Measurements from ENCODE around the gene AGTR2. TPM values are rescaled to one million over a fixed set of nuclear protein-coding genes. Genes with fewer than 3 reads are reported as not detected.
"Not testable (repeated sequence)": the region's sequence is repeated elsewhere in the genome, so short reads cannot be mapped to it uniquely, and the experiment has no call there.

AGTR2 gene, protein sequence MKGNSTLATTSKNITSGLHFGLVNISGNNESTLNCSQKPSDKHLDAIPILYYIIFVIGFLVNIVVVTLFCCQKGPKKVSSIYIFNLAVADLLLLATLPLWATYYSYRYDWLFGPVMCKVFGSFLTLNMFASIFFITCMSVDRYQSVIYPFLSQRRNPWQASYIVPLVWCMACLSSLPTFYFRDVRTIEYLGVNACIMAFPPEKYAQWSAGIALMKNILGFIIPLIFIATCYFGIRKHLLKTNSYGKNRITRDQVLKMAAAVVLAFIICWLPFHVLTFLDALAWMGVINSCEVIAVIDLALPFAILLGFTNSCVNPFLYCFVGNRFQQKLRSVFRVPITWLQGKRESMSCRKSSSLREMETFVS
- total RNA-seq = not detected

DNA sequence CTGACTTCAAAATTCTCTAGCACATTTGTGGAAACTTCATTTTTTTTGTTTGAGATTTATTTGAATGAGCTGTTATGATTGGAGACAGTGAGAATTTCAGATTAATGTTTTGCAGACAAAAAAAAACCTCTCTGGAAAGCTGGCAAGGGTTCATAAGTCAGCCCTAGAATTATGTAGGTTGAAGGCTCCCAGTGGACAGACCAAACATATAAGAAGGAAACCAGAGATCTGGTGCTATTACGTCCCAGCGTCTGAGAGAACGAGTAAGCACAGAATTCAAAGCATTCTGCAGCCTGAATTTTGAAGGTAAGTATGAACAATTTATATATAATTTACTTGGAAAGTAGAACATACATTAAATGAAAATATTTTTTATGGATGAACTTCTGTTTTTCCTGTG lies at the start of gene AGTR2:
AGTR2 (plus strand) TSS at position 234 of the 400 bp plus-strand sequence. CDS start 1,537 bp downstream, outside the sequence.
- ChIA-PET CTCF (no interaction called here), POLR2A (no interaction called here)
- no peak within 1 kb of the TSS for H3K4me3 Mint-ChIP-seq

DNA sequence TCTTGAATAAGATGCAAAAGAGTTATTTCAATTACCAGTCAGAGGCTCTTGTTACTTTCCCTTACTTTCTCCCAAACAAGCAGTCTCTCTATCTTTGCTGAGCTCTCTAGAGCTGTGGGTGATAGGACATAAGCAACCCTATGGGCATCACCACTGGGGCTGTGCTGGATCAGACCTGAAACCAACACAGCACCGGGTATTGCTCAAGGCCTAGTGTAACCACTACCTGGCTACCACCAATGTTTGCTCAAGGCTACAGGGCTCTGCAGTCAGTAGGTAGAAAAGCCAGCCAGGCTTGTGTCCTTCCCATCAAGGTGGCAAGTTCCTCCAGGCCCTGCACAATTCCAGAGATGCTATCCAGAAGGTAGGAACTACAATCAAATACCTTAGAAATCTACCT lies 35.3 kb upstream of the AGTR2 start:
- no peaks in the 10 kb centered on the region for H3K4me1 Mint-ChIP-seq
- H3K27ac Mint-ChIP-seq = no peak overlapping the region
- no peak overlapping the region for H3K4me3 Mint-ChIP-seq
- ChIA-PET POLR2A (no interaction called here), CTCF (no interaction called here)
- no peaks in the 10 kb centered on the region for H3K36me3 Mint-ChIP-seq (ENCODE audit: low read depth)
- no peak for DNase-seq
- no peaks in the 10 kb centered on the region for H3K9me3 Mint-ChIP-seq
- H3K27me3 Mint-ChIP-seq = no peaks in the 10 kb centered on the region

More for the DNA sequence above, at the start of gene AGTR2:
- DNase-seq = no peak
- no peaks in the 10 kb centered on the region for H3K4me1 Mint-ChIP-seq
- H3K27ac Mint-ChIP-seq = no peak within 1 kb of the TSS
- H3K9me3 Mint-ChIP-seq = no peaks in the 10 kb centered on the region
- no peaks in the 10 kb centered on the region for H3K27me3 Mint-ChIP-seq
- H3K36me3 Mint-ChIP-seq (ENCODE audit: low read depth) = no peaks in the 10 kb centered on the region

DNA sequence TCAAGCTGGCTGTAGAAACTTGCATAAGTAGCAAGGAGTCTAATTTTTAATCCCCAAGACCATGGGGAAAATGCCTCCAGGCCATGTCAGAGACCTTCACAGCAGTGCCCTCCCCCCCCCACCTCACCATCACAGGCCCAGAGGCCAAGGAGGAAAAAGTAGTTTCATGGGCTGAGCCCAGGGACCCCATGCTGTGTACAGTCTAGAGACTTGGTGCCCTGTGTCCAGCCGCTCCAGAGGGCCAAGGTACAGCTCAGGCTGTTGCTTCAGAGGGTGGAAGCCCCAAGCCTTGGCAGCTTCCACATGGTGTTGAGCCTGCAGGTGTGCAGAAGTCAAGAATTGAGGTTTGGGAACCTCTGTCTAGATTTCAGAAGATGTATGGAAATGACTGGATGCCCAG lies 29.3 kb upstream of the AGTR2 start:
- H3K36me3 Mint-ChIP-seq (ENCODE audit: low read depth); DNase-seq; H3K27ac Mint-ChIP-seq; H3K9me3 Mint-ChIP-seq; H3K27me3 Mint-ChIP-seq; H3K4me1 Mint-ChIP-seq; CTCF ChIA-PET; H3K4me3 Mint-ChIP-seq; POLR2A ChIA-PET: not testable (repeated sequence)

DNA sequence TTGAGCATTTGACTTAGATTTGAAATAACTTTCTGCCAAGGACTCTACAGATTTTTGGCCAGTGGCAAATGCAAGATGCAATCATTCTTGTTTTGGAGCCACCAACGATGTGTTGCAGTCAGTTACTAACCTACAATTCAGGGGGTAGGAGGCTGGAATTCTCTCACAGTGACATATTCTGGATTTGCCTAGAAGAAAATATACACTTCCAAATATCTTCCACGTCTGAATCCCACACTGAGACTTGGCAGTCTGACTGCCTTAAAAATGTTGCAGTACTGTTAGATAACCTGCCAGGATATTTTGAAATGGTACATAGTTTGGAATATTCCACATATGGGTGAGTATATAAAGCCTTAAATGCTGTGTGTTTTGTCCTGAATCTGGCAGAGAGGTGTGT lies 27.6 kb upstream of the AGTR2 start:
- ChIA-PET POLR2A (no interaction called here), CTCF (no interaction called here)
- no peaks in the 10 kb centered on the region for H3K27me3 Mint-ChIP-seq
- H3K36me3 Mint-ChIP-seq (ENCODE audit: low read depth) = no peaks in the 10 kb centered on the region
- no peak overlapping the region for H3K4me3 Mint-ChIP-seq
- no peaks in the 10 kb centered on the region for H3K4me1 Mint-ChIP-seq
- no peak overlapping the region for H3K27ac Mint-ChIP-seq
- no peak for DNase-seq
- no peaks in the 10 kb centered on the region for H3K9me3 Mint-ChIP-seq

DNA sequence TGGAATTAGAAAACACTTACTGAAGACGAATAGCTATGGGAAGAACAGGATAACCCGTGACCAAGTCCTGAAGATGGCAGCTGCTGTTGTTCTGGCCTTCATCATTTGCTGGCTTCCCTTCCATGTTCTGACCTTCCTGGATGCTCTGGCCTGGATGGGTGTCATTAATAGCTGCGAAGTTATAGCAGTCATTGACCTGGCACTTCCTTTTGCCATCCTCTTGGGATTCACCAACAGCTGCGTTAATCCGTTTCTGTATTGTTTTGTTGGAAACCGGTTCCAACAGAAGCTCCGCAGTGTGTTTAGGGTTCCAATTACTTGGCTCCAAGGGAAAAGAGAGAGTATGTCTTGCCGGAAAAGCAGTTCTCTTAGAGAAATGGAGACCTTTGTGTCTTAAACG lies 2.4 kb downstream of the AGTR2 start:
- Mint-ChIP-seq H3K36me3 (ENCODE audit: low read depth) (no peaks in the 10 kb centered on the region), H3K27ac (no peak overlapping the region), H3K4me3 (no peak overlapping the region), H3K27me3 (no peaks in the 10 kb centered on the region), H3K9me3 (no peaks in the 10 kb centered on the region), H3K4me1 (no peaks in the 10 kb centered on the region)
- no peak for DNase-seq
- CTCF ChIA-PET = no interaction called here
- POLR2A ChIA-PET = no interaction called here

DNA sequence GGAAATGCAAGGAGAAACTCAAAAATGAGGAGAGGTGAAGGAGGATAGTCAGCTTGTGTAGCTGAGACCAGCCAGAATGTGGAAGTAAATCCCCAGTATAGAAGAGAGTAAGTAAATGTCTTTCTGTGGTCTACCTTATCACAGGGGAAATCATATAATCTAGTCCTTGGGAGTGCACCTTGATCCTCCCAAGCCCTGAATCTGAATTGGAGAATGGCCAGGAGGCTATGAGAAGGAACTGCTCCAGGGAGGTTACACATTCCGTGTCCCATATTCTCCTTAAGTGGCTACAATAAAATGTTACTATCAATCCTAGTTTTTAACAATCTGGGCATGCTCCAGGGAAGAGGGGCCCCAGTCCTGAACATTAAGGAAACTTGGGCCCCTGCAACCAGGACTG lies 10.8 kb downstream of the AGTR2 start:
- DNase-seq = no peak
- Mint-ChIP-seq H3K4me1 (no peaks in the 10 kb centered on the region), H3K36me3 (ENCODE audit: low read depth) (no peaks in the 10 kb centered on the region), H3K27ac (no peak overlapping the region), H3K9me3 (no peaks in the 10 kb centered on the region), H3K27me3 (no peaks in the 10 kb centered on the region), H3K4me3 (no peak overlapping the region)
- POLR2A ChIA-PET = no interaction called here
- CTCF ChIA-PET = no interaction called here

DNA sequence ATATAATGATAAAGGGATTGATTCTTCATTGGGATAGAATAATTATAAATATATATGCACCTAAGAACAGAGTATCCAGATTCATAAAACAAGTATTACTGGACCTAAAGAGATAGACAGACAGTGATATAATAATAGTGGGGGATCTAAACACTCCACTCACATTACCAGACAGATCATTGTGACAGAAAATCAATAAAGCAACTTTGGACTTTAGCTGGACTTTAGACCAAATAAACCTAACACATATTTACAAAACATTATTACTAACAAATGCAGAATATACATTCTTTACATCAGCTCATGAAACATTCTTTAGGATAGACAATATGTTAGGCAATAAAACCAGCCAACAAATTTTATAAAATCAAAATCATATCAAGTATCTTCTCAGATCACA lies 14.6 kb downstream of the AGTR2 start:
- ChIA-PET POLR2A (no interaction called here), CTCF (no interaction called here)
- no peak for DNase-seq
- Mint-ChIP-seq H3K9me3 (peaks cover 2% of the 10 kb centered on the region), H3K27me3 (no peaks in the 10 kb centered on the region), H3K27ac (no peak overlapping the region), H3K4me1 (no peaks in the 10 kb centered on the region), H3K36me3 (ENCODE audit: low read depth) (no peaks in the 10 kb centered on the region), H3K4me3 (no peak overlapping the region)

DNA sequence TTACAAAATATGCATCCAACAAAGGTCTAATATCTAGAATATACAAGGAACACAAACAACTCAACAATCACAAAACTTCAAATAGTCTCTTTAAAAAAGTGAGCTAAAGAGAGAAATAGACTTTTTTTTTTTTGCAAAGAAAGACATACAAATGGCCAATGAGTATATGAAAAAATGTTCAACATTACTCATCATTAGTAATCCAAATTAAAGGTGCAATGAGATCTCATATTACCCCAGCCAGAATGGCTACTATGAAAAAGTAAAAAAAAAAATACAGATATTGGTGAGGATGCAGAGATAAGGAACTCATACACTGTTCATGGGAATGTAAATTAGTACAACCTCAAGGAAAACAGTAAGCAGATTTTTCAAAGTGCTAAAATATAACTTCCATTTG lies 24.1 kb downstream of the AGTR2 start:
- Mint-ChIP-seq H3K36me3 (ENCODE audit: low read depth) (no peaks in the 10 kb centered on the region), H3K9me3 (peaks cover 2% of the 10 kb centered on the region), H3K4me1 (no peaks in the 10 kb centered on the region), H3K27me3 (no peaks in the 10 kb centered on the region), H3K27ac (no peak overlapping the region), H3K4me3 (no peak overlapping the region)
- POLR2A ChIA-PET = no interaction called here
- DNase-seq = no peak
- CTCF ChIA-PET = no interaction called here

DNA sequence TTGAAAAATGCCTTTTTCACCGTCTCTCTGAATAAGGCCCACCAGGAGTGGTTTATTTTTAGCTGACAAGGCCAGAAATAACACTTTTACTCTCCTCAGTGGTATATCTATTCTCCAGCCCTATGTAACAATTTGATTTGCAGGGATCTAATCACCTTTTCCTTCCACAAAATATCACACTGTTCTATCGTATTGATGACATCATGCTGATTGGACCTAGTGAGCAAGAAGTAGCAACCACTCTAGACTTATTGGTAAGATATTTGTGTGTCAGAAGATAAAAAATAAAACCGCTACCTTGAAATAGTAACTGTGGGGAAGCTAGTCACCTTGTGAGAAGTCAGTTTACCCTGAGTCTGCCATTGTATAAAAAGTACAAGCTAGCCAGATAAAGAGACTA lies 27.7 kb downstream of the AGTR2 start:
- no peak overlapping the region for H3K4me3 Mint-ChIP-seq
- H3K27ac Mint-ChIP-seq = no peak overlapping the region
- ChIA-PET CTCF (no interaction called here), POLR2A (no interaction called here)
- H3K9me3 Mint-ChIP-seq = no peaks in the 10 kb centered on the region
- no peaks in the 10 kb centered on the region for H3K36me3 Mint-ChIP-seq (ENCODE audit: low read depth)
- H3K4me1 Mint-ChIP-seq = no peaks in the 10 kb centered on the region
- no peak for DNase-seq
- H3K27me3 Mint-ChIP-seq = no peaks in the 10 kb centered on the region

DNA sequence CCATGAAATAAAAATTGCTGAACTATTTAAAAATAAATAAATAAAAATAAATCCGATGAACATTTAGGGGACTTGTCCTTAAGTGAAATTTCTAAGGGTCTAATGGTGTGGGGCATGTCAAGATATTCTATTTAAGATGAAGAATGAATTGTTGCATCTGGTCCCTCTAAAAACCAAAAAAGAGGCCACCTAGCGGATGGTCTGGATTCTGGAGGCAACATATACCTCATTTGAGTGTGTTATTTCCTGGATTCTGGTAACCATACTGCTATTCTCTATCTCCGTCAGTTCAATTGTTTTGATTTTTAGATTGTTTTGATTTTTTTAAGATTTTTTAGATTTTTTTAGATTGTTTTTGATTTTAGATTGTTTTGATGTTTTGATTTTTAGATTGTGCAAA lies 28.3 kb downstream of the AGTR2 start:
- POLR2A ChIA-PET = no interaction called here
- Mint-ChIP-seq H3K9me3 (no peaks in the 10 kb centered on the region), H3K4me3 (no peak overlapping the region), H3K27me3 (no peaks in the 10 kb centered on the region), H3K27ac (no peak overlapping the region), H3K4me1 (no peaks in the 10 kb centered on the region), H3K36me3 (ENCODE audit: low read depth) (no peaks in the 10 kb centered on the region)
- CTCF ChIA-PET = no interaction called here
- DNase-seq = no peak

DNA sequence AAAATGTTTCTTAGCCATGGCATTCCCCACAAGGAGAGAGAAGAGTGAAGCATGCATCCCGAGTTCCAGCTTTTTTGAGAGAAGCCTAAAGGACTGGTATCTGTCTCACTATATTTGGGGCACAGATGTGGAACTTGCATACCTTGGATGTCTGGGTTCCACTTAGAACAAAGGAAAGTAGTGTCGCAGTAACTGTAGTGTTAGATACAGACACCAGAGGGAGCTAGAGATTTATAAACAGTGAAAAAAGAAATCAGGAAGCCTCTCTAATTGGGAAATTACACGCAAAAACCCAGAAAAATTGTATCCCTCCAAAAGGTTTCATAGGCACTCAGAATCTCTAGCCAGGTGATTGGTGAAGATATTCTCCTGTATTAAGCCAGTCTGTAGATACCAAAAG lies 34.4 kb downstream of the AGTR2 start:
- no peaks in the 10 kb centered on the region for H3K36me3 Mint-ChIP-seq (ENCODE audit: low read depth)
- DNase-seq = no peak
- no peaks in the 10 kb centered on the region for H3K9me3 Mint-ChIP-seq
- CTCF ChIA-PET = no interaction called here
- no peaks in the 10 kb centered on the region for H3K4me1 Mint-ChIP-seq
- POLR2A ChIA-PET = no interaction called here
- H3K27me3 Mint-ChIP-seq = no peaks in the 10 kb centered on the region
- H3K27ac Mint-ChIP-seq = no peak overlapping the region
- no peak overlapping the region for H3K4me3 Mint-ChIP-seq

DNA sequence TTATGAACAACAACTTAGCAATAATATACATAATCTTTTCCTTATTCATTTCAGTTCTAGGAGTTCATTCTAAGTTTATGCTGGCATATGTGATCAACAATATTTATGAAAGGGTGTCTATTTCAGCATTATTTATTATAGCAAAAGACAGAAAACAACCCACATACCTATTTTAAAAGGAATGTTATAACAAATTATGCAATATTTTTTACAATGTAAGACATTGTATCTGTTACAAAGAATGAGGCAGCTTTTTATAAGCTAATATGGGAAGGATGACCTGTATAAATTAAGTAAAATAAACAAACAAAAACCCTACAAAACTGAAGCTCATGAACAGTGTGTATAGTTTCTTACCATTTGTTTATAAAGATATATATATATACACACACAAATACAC lies 42.7 kb downstream of the AGTR2 start:
- H3K27me3 Mint-ChIP-seq = no peaks in the 10 kb centered on the region
- ChIA-PET POLR2A (no interaction called here), CTCF (no interaction called here)
- no peak overlapping the region for H3K4me3 Mint-ChIP-seq
- no peaks in the 10 kb centered on the region for H3K36me3 Mint-ChIP-seq (ENCODE audit: low read depth)
- no peaks in the 10 kb centered on the region for H3K4me1 Mint-ChIP-seq
- no peak overlapping the region for H3K27ac Mint-ChIP-seq
- DNase-seq = no peak
- H3K9me3 Mint-ChIP-seq = no peaks in the 10 kb centered on the region

DNA sequence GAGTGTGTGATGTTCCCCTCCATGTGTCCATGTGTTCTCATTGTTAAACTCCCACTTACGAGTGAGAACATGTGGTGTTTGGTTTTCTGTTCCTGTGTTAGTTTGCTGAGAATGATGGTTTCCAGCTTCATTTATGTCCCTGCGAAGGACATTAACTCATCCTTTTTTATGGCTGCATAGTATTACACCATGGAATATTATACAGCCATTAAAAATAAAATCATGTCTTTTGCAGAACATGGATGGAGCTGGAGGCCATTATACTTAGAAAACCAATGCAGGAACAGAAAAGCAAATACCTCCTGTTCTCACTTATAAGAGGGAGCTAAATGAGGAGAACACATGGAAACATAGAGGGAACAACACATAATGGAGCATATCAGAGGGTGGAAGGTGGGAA lies 46.5 kb downstream of the AGTR2 start:
- DNase-seq; H3K27ac Mint-ChIP-seq; POLR2A ChIA-PET; CTCF ChIA-PET; H3K27me3 Mint-ChIP-seq; H3K9me3 Mint-ChIP-seq; H3K36me3 Mint-ChIP-seq (ENCODE audit: low read depth); H3K4me1 Mint-ChIP-seq; H3K4me3 Mint-ChIP-seq: not testable (repeated sequence)

Data from activated CD4-positive, alpha-beta T cell treated with anti-CD3 and anti-CD28 coated beads, Interleukin-2, amount 10 ng/mL, durations not matched to agents 7 days and 5 days (primary cell).